IMR-90 (cell line): ENCODE data around the gene HMGCL. TPM values are rescaled to one million over a fixed set of nuclear protein-coding genes. Genes with fewer than 3 reads are reported as not detected.

ENCODE experiments used
- ATAC-seq: fragments of 200-7000 bp; cut with Tn5 transposase; 2 replicates; pipeline ENCODE4 v1.9.1; 2020; ENCODE audit warnings: low read depth, mild to moderate bottlenecking, moderate library complexity
- BruUV-seq: library from RNA; stranded (reverse); fragments of 400-500 nt; replicated peaks from 2 replicates; lab custom pipeline; 2021; lab: Mats Ljungman, UMichigan
- CTCF ChIA-PET: fragments of 300-600 bp; formaldehyde crosslinking; extraction: SDS; loops from one replicate; lab custom pipeline; 2021; ENCODE audit warnings: antibody characterized with exemption; lab: Yijun Ruan, JAX
- POLR2A ChIA-PET: fragments of 300-600 bp; sonication (Branson Sonifier 250); formaldehyde crosslinking; loops from one replicate; lab custom pipeline; 2022; ENCODE audit warnings: antibody characterized with exemption; ENCODE audit not compliant: unreplicated experiment; lab: Charles Lee
- DNase-seq: peaks from one replicate; pipeline ENCODE4 v3.0.0; 2013
- H2AFZ ChIP-seq: replicated peaks from 2 replicates; pipeline ENCODE3; 2013; ENCODE audit warnings: low read length, mild to moderate bottlenecking; ENCODE audit not compliant: poor library complexity
- H2AK5ac ChIP-seq: 2 replicates; pipeline ENCODE4 v1.6.1; 2013; ENCODE audit warnings: low read depth, low read length, inconsistent platforms
- H2AK9ac ChIP-seq: replicated peaks from 2 replicates; pipeline ENCODE3; 2013; ENCODE audit warnings: mild to moderate bottlenecking, low read depth, low read length, moderate library complexity; ENCODE audit not compliant: poor library complexity
- H2BK120ac ChIP-seq: 2 replicates; pipeline ENCODE4 v1.6.1; 2013; ENCODE audit warnings: low read depth, low read length, inconsistent platforms
- H2BK15ac ChIP-seq: 3 replicates; pipeline ENCODE4 v1.6.1; 2013; ENCODE audit warnings: low read depth, low read length, inconsistent platforms
- H2BK20ac ChIP-seq: 2 replicates; pipeline ENCODE4 v1.6.1; 2013; ENCODE audit warnings: low read depth, mild to moderate bottlenecking, inconsistent platforms, low read length, moderate library complexity
- H2BK5ac ChIP-seq: 2 replicates; pipeline ENCODE4 v1.6.1; 2013; ENCODE audit warnings: mild to moderate bottlenecking, low read depth, low read length, inconsistent platforms; ENCODE audit not compliant: poor library complexity, severe bottlenecking
- H3K14ac ChIP-seq: replicated peaks from 2 replicates; pipeline ENCODE4 v1.6.1; 2013; ENCODE audit warnings: low read depth, low read length, inconsistent platforms
- H3K18ac ChIP-seq: 2 replicates; pipeline ENCODE4 v1.6.1; 2013; ENCODE audit warnings: low read depth, low read length, control low read depth
- H3K23ac ChIP-seq: 2 replicates; pipeline ENCODE4 v1.6.1; 2013; ENCODE audit warnings: low read depth, low read length, inconsistent platforms
- H3K27ac ChIP-seq: 2 replicates; pipeline ENCODE4 v1.5.1; 2013; ENCODE audit warnings: mild to moderate bottlenecking, control low read depth, low read length; ENCODE audit not compliant: insufficient read depth
- H3K27me3 ChIP-seq: 2 replicates; pipeline ENCODE4 v1.6.1; 2013; ENCODE audit warnings: low read length; ENCODE audit not compliant: control insufficient read depth, insufficient read depth
- H3K36me3 ChIP-seq: 2 replicates; pipeline ENCODE4 v1.6.1; 2013; ENCODE audit warnings: low read length, mixed read lengths; ENCODE audit not compliant: control insufficient read depth, insufficient read depth
- H3K4ac ChIP-seq: 2 replicates; pipeline ENCODE4 v1.6.1; 2013; ENCODE audit warnings: low read depth, low read length, inconsistent platforms
- H3K4me1 ChIP-seq: 2 replicates; pipeline ENCODE4 v1.6.1; 2013; ENCODE audit warnings: low read length, mixed read lengths; ENCODE audit not compliant: control insufficient read depth, insufficient read depth
- H3K4me2 ChIP-seq: 2 replicates; pipeline ENCODE4 v1.6.1; 2013; ENCODE audit warnings: low read depth, mild to moderate bottlenecking, control low read depth, low read length, moderate library complexity
- H3K4me3 ChIP-seq: 2 replicates; pipeline ENCODE4 v1.5.1; 2013; ENCODE audit warnings: low read depth, mild to moderate bottlenecking, control low read depth, low read length, moderate library complexity; ENCODE audit not compliant: insufficient read depth
- H3K56ac ChIP-seq: 2 replicates; pipeline ENCODE4 v1.6.1; 2013; ENCODE audit warnings: low read length, inconsistent platforms; ENCODE audit not compliant: insufficient read depth; ENCODE audit errors: extremely low read depth
- H3K79me1 ChIP-seq, 2 experiments: 2 replicates each; pipeline ENCODE4 v1.6.1; 2013; ENCODE audit warnings: low read length in 2 of 2, inconsistent platforms in 1 of 2, low read depth in 1 of 2
- H3K9ac ChIP-seq: 2 replicates; pipeline ENCODE4 v1.6.1; 2013; ENCODE audit warnings: low read depth, low read length, control low read depth
- H3K9me1 ChIP-seq: 2 replicates; pipeline ENCODE4 v1.6.1; 2013; ENCODE audit warnings: low read length, inconsistent platforms; ENCODE audit not compliant: insufficient read depth
- H3K9me3 ChIP-seq: 2 replicates; pipeline ENCODE4 v1.6.1; 2013; ENCODE audit warnings: low read length; ENCODE audit not compliant: control insufficient read depth, insufficient read depth
- H4K20me1 ChIP-seq: 2 replicates; pipeline ENCODE4 v1.6.1; 2013; ENCODE audit warnings: low read length, inconsistent platforms; ENCODE audit not compliant: insufficient read depth
- H4K5ac ChIP-seq: 2 replicates; pipeline ENCODE4 v1.6.1; 2013; ENCODE audit warnings: mild to moderate bottlenecking, low read depth, low read length, control low read depth
- H4K8ac ChIP-seq, 2 experiments: 2 replicates each; pipeline ENCODE4 v1.6.1; 2013; ENCODE audit warnings: low read depth in 2 of 2, low read length in 2 of 2, control low read depth in 1 of 2, inconsistent platforms in 1 of 2
- H4K91ac ChIP-seq: 2 replicates; pipeline ENCODE4 v1.6.1; 2013; ENCODE audit warnings: low read depth, low read length, inconsistent platforms; ENCODE audit not compliant: insufficient read depth
- FOS ChIP-seq: fragments of 150-350 bp; IDR thresholded peaks from 2 replicates; pipeline ENCODE4 v1.6.1; 2016; ENCODE audit warnings: low read depth, low read length
- USF2 ChIP-seq: fragments of 150-350 bp; IDR thresholded peaks from 2 replicates; pipeline ENCODE4 v1.6.1; 2017; ENCODE audit warnings: mild to moderate bottlenecking, antibody characterized with exemption, low read length, low read depth
- WGBS, 2 experiments: methylation state at CpG; one replicate each; pipeline versions ENCODE4 v1.1.5 to v1.1.7; 2013; ENCODE audit warnings: missing lambda C conversion rate in 2 of 2; ENCODE audit not compliant: insufficient read length in 1 of 2; ENCODE audit errors: extremely low coverage in 2 of 2; 5-methylcytosine and 5-hydroxymethylcytosine counted together
- dilution Hi-C: fragments of 300-500 bp; cut with HindIII; formaldehyde crosslinking; loops from one replicate; pipeline ENCODE4 v1.14.3; 2018; ENCODE audit warnings: low sequenced_read_pairs; ENCODE audit not compliant: unreplicated experiment
- in situ Hi-C: fragments of 300-500 bp; cut with MboI; formaldehyde crosslinking; loops from 3 replicates; pipeline ENCODE4 v1.14.3; 2019; ENCODE audit warnings: low sequenced_read_pairs, inconsistent platforms, mixed read lengths
- intact Hi-C: fragments of 100-400 bp; cut with micrococcal nuclease; formaldehyde crosslinking; loops from 2 replicates; pipeline ENCODE4 v1.10.0; 2022
- polyA plus RNA-seq, 3 experiments: library from polyadenylated mRNA; depleted of rRNA; stranded (reverse); fragments of >200 nt; gene quantifications; 2 replicates each; pipeline ENCODE4 v1.2.3, GENCODE V29; 2012; ENCODE audit warnings: low replicate concordance in 1 of 3
- total RNA-seq: library from RNA; depleted of rRNA; stranded (reverse); fragments of >200 nt; gene quantifications from 2 replicates; pipeline ENCODE4 v1.2.3, GENCODE V29; 2012

HMGCL gene
- total and polyA plus RNA-seq, 2 of the 4 experiments (the other 2 are of a cell fraction) = 30.6 to 33.5 TPM

GRCh38 chr1:23756676-23757075 is 68.6 kb downstream of the HMGCL start:
- H2BK15ac ChIP-seq = no peak overlapping the region
- no peak overlapping the region for H4K5ac ChIP-seq
- H2BK5ac ChIP-seq = no peak overlapping the region
- H3K4me3 ChIP-seq = no peak overlapping the region
- peaks cover 29% of the 10 kb centered on the region for H4K20me1 ChIP-seq
- H2AFZ ChIP-seq = no peak overlapping the region
- H4K8ac ChIP-seq = no peak overlapping the region
- no peak overlapping the region for H2AK9ac ChIP-seq
- no peak overlapping the region for H2AK5ac ChIP-seq
- DNase-seq (peak; percentile 72), ATAC-seq (peak; percentile 79)
- H3K36me3 ChIP-seq = peaks cover 78% of the 10 kb centered on the region
- no peak overlapping the region for H3K27ac ChIP-seq
- no peak overlapping the region for H3K23ac ChIP-seq
- H4K91ac ChIP-seq = no peak overlapping the region
- BruUV-seq = no TSS peak
- peak; percentile 61 for TF ChIP-seq FOS
- TF ChIP-seq USF2 = no peak
- H3K4me1 ChIP-seq = peaks cover 2% of the 10 kb centered on the region; the same call in 1 of the 2 replicates
- in situ Hi-C loops = loop anchor here (10.0 kb wide), 1 partner anchor 212 kb away; no protein-coding TSS in a partner anchor
- H2BK20ac ChIP-seq = no peak overlapping the region
- dilution Hi-C loops = no loop called here
- ChIA-PET POLR2A (no interaction called here), CTCF (no interaction called here)
- 0 out of 2 replicates have a peak, but pooled peaks cover 4% of the 10 kb centered on the region for H3K9me1 ChIP-seq
- no peak overlapping the region for H3K14ac ChIP-seq
- no peaks in the 10 kb centered on the region for H3K9me3 ChIP-seq
- no CpG with 5 or more reads among the region's 3 CpGs for WGBS, 2 experiments
- no peak overlapping the region for H3K56ac ChIP-seq
- H2BK120ac ChIP-seq = no peak overlapping the region
- peaks cover 26 to 59% of the 10 kb centered on the region in 2 experiments for H3K79me1 ChIP-seq
- no peaks in the 10 kb centered on the region for H3K27me3 ChIP-seq
- intact Hi-C loops = no loop called here
- no peak overlapping the region for H3K9ac ChIP-seq
- no peak overlapping the region for H3K18ac ChIP-seq
- no peak overlapping the region for H3K4me2 ChIP-seq
- H3K4ac ChIP-seq = no peak overlapping the region
